ENCODE data around the gene JPH3.
"Not testable (repeated sequence)": the region's sequence is repeated elsewhere in the genome, so short reads cannot be mapped to it uniquely, and the experiment has no call there.

JPH3 gene

GRCh38 chr16:87658564-87659225 lies 56.4 kb downstream of the JPH3 start:
- DNase-seq: no peak

GRCh38 chr16:87661561-87661960 lies 59.3 kb downstream of the JPH3 start:
- DNase-seq: peak; percentile 42

- no peak for DNase-seq
Observed at GRCh38 chr16:87662254-87663204, 60.2 kb downstream of the JPH3 start.

- DNase-seq: no peak
Observed at GRCh38 chr16:87664792-87665191, 62.5 kb downstream of the JPH3 start.

- DNase-seq: no peak
Observed at GRCh38 chr16:87665193-87665592, 62.9 kb downstream of the JPH3 start.

GRCh38 chr16:87666919-87667318 lies 64.6 kb downstream of the JPH3 start:
- no peak for DNase-seq

- DNase-seq: no peak
Observed at GRCh38 chr16:87667443-87667842, 65.1 kb downstream of the JPH3 start.

GRCh38 chr16:87667946-87668345 lies 65.6 kb downstream of the JPH3 start:
- DNase-seq: no peak

GRCh38 chr16:87669672-87670071 lies 67.4 kb downstream of the JPH3 start:
- DNase-seq: no peak

GRCh38 chr16:87671221-87671620 lies 68.9 kb downstream of the JPH3 start:
- no peak for DNase-seq

- no peak for DNase-seq
Observed at GRCh38 chr16:87671715-87672270, 69.5 kb downstream of the JPH3 start.

GRCh38 chr16:87674419-87674818 lies 72.1 kb downstream of the JPH3 start:
- DNase-seq: no peak

GRCh38 chr16:87675111-87675719 lies 72.9 kb downstream of the JPH3 start:
- no peak for DNase-seq

GRCh38 chr16:87677830-87678229 lies 75.5 kb downstream of the JPH3 start:
- DNase-seq: no peak

GRCh38 chr16:87678618-87679017 lies 76.3 kb downstream of the JPH3 start:
- no peak for DNase-seq

GRCh38 chr16:87679593-87680271 lies 77.4 kb downstream of the JPH3 start:
- DNase-seq: no peak

GRCh38 chr16:87680272-87680644 lies 78.0 kb downstream of the JPH3 start:
- no peak for DNase-seq

GRCh38 chr16:87681051-87681602 lies 78.8 kb downstream of the JPH3 start:
- DNase-seq: not testable (repeated sequence)

- peak; percentile 74 for DNase-seq
Observed at GRCh38 chr16:87681981-87682570, 79.8 kb downstream of the JPH3 start.

- DNase-seq: no peak
Observed at GRCh38 chr16:87682852-87683399, 80.6 kb downstream of the JPH3 start.

- no peak for DNase-seq
Observed at GRCh38 chr16:87684106-87684677, 81.9 kb downstream of the JPH3 start.
